ENCODE measurements around the gene UBE4B.
"Not testable (repeated sequence)": the region's sequence is repeated elsewhere in the genome, so short reads cannot be mapped to it uniquely, and the experiment has no call there.

Gene UBE4B

DNA sequence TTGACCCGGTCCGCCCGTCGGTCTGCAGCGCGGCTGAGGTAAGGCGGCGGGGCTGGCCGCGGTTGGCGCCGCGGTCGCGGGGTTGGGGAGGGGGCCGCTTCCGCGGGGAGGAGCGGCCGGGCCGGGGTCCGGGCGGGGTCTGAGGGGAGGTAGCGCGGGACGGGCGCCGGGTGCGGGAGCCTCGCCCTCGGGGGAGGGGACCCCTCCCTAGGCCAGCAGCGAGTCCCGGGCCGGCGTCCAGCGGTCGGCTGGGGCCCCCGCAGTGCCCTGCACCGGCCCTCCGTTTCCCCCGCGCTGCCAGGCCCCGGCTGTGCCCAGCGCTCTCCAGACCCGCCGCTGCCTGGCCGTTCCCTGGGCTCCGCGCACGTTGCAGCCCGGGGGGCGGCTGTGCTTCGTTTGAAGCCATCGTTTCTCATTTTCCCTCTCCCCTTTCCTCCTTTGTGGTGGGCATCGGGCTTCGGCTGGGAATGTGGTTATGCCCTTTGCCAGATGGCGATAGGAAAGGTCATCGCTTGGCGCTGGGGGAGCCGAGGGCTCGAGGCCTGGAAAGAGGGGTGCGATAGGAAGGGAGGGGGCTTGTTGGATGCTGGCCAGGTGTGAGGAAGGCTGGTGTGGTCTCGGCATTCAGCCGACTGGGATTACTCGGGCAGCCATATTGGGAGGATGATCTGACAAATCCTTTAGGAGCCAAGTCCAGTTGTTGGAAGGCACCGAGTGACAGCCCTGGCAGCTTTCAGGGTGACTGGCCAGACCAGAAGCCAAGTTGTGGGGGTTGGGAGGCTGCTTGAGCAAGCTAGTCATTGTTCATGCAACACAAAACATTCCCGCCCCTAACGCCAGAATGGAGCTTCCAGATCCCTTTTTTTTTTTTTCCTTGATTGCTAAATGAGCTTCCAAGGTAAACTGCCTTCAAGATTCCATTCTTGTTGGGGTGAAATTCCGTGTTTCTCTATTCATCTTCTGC, 178.4 kb downstream of the UBE4B start:
- no peak for ATAC-seq
- DNase-seq = peak; percentile 39

DNA sequence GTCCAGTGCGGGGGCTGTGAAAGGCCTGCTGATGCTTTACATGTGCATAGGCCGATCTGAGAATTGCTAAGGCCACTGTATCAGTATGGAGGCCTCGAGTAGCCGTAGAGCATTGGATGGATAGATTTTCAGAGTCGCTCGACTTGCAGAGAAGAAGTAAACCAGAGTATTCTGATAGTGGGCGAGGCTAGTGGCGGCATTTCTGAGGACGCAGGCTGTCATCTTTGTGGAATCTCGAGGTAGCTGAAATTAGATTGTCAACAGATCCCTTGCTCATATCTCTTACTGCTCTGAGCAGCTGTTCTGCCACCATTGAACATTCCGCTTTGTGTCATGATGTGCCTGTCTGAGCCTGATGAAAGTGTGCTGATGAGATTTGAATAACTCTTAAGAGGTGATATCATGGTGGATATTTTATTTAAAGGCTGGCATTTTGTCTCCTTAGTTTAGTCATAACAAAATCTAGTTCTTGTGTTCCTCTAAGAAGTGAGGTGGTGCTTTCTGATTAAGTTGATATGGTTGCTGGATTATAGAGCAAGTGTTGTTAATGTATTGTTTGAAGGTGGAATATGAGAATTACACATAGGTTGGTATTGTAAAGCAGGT, 179.2 kb downstream of the UBE4B start:
- no peak for DNase-seq
- ATAC-seq = no peak

DNA sequence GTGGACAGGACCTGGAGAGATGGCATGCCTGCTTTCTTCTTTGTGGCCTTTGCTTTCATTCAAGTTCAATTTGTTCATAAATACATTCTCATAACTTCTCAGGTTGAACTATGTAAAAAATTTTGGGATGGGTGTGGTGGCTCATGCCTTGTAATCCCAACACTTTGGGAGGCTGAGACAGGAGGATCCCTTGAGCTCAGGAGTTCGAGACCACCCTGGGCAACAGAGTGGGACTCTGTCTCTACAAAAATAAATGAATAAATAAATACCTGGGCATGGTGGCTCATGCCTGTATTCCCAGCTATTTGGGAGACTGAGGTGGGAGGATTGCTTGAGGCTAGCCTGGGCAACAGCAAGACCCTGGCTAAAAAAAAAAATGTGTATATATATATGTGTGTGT, 179.7 kb downstream of the UBE4B start:
- no peak for DNase-seq
- no peak for ATAC-seq

DNA sequence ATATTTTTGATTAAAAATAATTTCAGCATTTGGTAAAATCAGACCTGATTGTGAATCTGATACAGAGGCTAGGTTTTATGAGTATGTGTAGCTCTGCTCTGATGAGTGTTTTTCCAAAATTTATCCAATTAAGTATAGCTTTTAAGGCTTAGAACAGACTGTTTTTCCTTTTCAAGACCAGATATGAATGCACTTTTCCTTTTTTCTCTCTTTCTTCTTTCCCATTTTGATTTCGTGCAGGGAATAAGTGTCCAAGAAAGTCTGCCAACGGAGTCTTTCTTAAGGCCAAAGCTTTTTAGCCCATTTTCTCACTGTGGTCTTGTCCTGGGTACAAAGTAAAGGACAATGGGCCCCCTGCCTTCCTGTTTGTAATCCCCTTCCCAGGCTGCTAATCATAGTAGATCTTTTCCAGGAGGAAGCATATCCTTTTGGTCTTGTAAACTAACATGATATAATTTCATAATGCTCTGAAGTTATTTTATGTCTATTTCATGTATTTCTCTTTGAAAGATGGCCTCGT, 180.5 kb downstream of the UBE4B start:
- DNase-seq = no peak
- ATAC-seq = no peak

DNA sequence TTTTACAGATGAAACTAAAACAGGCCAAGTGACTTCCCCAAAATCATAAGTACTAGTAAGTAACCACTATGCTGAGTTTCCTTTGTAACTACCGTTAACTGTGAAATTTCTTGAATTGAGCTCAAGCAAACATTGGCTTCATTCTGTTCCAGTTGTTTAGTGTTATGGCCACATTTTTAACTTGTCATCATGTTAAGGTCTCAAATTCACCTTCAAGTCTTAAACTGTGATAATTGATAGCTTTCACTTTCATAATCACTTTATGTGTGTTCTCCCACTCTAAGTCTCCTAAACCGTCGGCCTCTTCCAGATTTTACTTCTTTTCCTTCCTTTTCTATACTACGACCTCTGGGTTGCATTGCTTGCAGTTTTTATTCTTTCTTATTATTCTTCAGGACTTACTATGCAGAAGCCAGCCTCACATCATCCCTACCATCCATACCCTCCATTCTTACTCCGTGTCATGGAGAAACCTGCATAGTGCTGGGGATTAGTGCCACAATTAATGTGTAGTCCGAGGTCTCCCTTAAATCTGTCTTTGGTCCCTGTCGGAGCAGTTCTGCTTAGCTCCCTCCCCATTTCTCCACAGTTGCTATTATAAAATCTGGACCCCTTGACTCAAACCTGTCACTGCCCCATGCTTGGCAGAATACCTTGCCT, 183.5 kb downstream of the UBE4B start:
- ATAC-seq (no peak), DNase-seq (no peak)

DNA sequence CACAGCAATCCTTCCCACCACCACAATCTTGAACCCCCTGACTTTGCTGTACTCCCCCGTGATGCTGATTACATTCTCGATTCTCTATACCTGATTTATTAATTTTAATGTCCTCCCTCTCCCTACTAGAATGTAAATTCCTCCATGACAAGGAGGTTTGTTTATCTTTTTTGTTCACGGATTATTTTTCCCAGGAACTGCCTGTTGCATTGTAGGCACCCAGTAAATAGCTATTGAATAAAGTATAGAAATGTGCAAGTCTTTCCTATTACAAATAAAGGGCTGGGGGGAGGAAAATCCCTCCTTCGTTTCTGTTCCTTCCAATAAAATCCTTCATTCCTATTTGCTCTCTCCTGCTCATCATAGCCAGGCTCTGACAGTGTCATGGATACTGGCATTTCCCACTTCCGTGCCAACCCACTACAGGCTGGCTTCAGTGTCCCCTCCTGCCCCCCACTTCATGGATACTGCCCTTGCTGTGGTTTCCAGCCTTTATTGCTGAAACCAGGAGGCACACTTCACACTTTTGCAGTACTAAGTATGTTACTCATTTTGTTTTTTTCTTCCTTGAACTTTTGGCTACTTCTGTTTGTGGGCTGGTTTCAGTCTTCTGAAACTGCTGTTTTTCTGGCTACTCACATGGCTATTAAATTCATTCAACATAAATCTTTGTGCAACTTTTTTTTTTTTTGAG, 185.1 kb downstream of the UBE4B start:
- DNase-seq = no peak
- peak; percentile 55 for ATAC-seq

DNA sequence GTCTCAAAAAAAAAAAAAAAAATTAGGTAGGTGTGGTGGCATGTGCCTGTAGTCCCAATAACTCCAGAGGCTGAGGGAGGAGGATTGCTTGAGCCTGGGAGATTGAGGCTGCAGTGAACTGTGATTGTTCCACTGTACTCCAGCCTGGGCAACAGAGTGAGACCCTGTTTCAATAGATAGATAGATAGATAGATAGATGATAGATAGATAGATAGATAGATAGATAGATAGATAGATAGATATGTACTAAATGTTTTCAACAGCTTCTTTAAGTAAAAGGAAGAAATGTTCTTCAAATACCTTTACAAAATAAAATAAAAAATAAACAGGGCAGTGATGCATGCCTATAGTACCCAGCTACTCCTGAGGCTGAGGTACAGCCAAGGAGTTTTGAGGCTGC, 187.4 kb downstream of the UBE4B start:
- DNase-seq = no peak
- no peak for ATAC-seq

DNA sequence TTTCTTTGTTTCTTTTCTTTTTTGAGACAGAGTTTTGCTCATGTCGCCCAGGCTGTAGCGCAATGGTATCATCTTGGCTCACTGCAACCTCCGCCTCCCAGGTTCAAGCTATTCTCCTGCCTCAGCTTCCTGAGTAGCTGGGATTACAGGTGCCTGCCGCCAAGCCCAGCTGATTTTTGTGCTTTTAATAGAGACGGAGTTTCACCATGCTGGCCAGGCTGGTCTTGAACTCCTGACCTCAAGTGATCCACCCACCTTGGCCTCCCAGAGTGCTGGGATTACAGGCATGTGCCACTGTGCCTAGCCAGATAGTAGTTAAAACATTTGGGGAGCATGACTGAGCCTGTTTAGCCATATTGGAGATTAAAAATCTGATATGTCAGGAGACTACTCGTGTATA, 187.9 kb downstream of the UBE4B start:
- ATAC-seq, DNase-seq: not testable (repeated sequence)

DNA sequence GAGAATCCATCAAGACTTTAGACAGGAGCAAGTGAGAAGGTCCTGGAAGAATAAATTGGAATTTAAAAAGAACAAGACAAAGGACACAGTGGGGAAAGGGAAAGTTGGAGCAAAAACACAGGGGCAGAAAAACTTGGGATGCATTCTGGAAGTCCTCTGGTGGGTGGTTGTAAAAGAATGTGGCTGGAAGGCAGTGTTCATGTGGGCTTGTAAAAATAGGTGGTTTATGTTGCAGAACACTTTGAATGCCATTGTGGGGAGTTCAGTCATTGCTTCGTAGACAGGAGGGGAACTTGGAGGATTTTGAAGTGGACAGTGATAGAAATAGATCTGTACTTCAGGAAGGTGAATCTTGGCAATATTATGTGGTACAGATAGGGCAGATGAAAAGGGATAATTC, 192.8 kb downstream of the UBE4B start:
- no peak for ATAC-seq

DNA sequence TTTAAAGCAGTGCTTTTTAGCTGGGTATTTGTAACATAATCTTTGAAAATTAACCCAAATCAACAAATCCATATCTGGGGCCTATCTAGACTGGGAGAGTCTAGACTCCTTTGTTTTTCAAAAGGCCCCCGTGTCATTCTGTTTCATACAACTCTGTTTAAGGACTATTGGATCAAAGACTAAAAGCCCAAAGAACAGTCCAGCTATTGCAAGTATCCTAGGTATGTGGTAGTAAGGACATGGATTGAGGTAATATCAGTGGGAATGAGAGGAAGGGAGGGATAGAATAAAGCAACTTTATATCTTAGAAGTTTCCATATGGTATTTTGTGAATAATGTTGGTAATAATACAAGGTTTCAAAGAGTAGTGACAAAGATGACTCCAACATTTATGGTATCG, 195.8 kb downstream of the UBE4B start:
- DNase-seq (no peak), ATAC-seq (no peak)

More for the DNA sequence above, 192.8 kb downstream of the UBE4B start:
- DNase-seq = no peak

DNA sequence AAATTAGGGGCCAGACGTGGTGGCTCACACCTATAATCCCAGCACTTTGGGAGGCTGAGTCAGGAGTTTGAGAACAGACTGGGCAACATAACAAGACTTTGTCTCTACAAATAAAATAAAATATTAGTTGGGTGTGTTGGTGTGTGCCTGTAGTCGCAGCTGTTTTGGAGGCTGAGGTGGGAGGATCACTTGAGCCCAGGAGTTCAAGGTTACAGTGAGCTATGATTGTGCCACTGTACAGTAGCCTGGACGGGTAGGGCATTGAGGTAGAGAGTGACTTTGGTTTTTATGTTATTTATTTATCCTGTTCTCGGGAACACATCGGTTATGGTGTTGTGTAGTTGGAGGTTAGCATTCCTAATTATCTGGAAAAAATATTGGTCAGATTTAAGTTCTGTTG, 197.1 kb downstream of the UBE4B start:
- DNase-seq = no peak
- ATAC-seq = no peak
